Left lung (tissue), 10 donors: ENCODE measurements around the gene AFF1. TPM values are rescaled to one million over a fixed set of nuclear protein-coding genes. Genes with fewer than 3 reads are reported as not detected.

Experiments
- ATAC-seq: fragments of 200-7000 bp; cut with Tn5 transposase; one replicate; pipeline ENCODE4 v1.9.1; 2020; ENCODE audit warnings: moderate library complexity
- DNase-seq, 4 donors: peaks; one replicate each; pipeline ENCODE4 v3.0.0-alpha.2; 2013 to 2020
- H3K27ac ChIP-seq, 2 donors: fragments of 200-600 bp; sonication (generic) in 1 of 2; one replicate each; pipeline versions ENCODE4 v1.5.0 to v1.8.0; 2020 to 2021
- H3K27me3 ChIP-seq, 2 donors: fragments of 200-600 bp; sonication (generic) in 1 of 2; one replicate each; pipeline versions ENCODE4 v1.5.0 to v1.8.0; 2020 to 2021
- H3K36me3 ChIP-seq, 2 donors: fragments of 200-600 bp; sonication (generic) in 1 of 2; one replicate each; pipeline versions ENCODE4 v1.5.0 to v1.8.0; 2020 to 2021
- H3K4me1 ChIP-seq, 2 donors: fragments of 200-600 bp; one replicate each; pipeline ENCODE4 v1.8.0; 2021
- H3K4me3 ChIP-seq, 2 donors: fragments of 200-600 bp; sonication (generic) in 1 of 2; one replicate each; pipeline versions ENCODE4 v1.5.0 to v1.8.0; 2020 to 2021; ENCODE audit warnings: mild to moderate bottlenecking in 1 of 2
- H3K9me3 ChIP-seq, 2 donors: fragments of 200-600 bp; sonication (generic) in 1 of 2; one replicate each; pipeline versions ENCODE4 v1.5.0 to v1.8.0; 2020 to 2021
- CTCF ChIP-seq, 2 donors: fragments of 200-600 bp; sonication (generic) in 1 of 2; IDR thresholded peaks; one replicate each; pipeline versions ENCODE4 v1.5.0 to v1.8.0; 2021; ENCODE audit warnings: antibody characterized with exemption in 2 of 2
- intact Hi-C, 2 donors: fragments of 100-400 bp; cut with DNase I; formaldehyde crosslinking; loops; one replicate each; pipeline versions ENCODE4 v1.11.2 to v1.14.2; 2022
- polyA plus RNA-seq, 6 donors: library from polyadenylated mRNA; unstranded; fragments of 120-200 nt; gene quantifications; one replicate each; pipeline ENCODE4 v1.2.1, GENCODE V29; 2013; ENCODE audit not compliant: insufficient read length in 6 of 6
- total RNA-seq, 2 donors: library from RNA; stranded (reverse); fragmentation: NEBNext Ultra II Directional; extraction: Animal tissue kit (Norgen Biotek cat#: 25700); gene quantifications; one replicate each; pipeline ENCODE4 v1.2.1, GENCODE V29; 2021
- donor health status: DM: no; HTN: yes; CAD: no.
- donor health status: DM: no; HTN: no; CAD: no.

AFF1 gene
- total and polyA plus RNA-seq, 8 donors: 40.8 to 86.0 (median 48.1) TPM

- Histone ChIP-seq H3K4me1 (no peaks in the 10 kb centered on the region), H3K36me3 (no peaks in the 10 kb centered on the region), H3K27ac (no peak overlapping the region), H3K27me3 (no peaks in the 10 kb centered on the region), H3K9me3 (no peaks in the 10 kb centered on the region), H3K4me3 (no peak overlapping the region)
- TF ChIP-seq CTCF (IDR thresholded peaks at IDR 0.05): no peak
- no peak for DNase-seq
- no peak for ATAC-seq
- intact Hi-C loops: loop anchor here in 1 of 2 donors (5.0 to 10.0 kb wide), 2 partner anchors 52 to 84 kb away; no protein-coding TSS in a partner anchor
Observed at GRCh38 chr4:87153078-87153870, 218.5 kb downstream of the AFF1 start.

- Histone ChIP-seq H3K9me3 (no peaks in the 10 kb centered on the region), H3K36me3 (peaks cover 0 to 48% of the 10 kb centered on the region in 2 donors), H3K27ac (no peak overlapping the region), H3K4me3 (no peak overlapping the region), H3K27me3 (no peaks in the 10 kb centered on the region), H3K4me1 (no peaks in the 10 kb centered on the region)
- intact Hi-C loops: no loop called here
- no peak for DNase-seq
- TF ChIP-seq CTCF (IDR thresholded peaks at IDR 0.05): no peak
- ATAC-seq: no peak
Observed at GRCh38 chr4:87165892-87166291, 231.1 kb downstream of the AFF1 start.

- Histone ChIP-seq H3K9me3 (no peaks in the 10 kb centered on the region), H3K4me1 (no peaks in the 10 kb centered on the region), H3K27ac (no peak overlapping the region), H3K27me3 (no peaks in the 10 kb centered on the region), H3K36me3 (peaks cover 0 to 48% of the 10 kb centered on the region in 2 donors), H3K4me3 (no peak overlapping the region)
- DNase-seq (no peak), ATAC-seq (no peak)
- intact Hi-C loops: no loop called here
- TF ChIP-seq CTCF (IDR thresholded peaks at IDR 0.05): no peak
Observed at GRCh38 chr4:87166296-87166854, 231.6 kb downstream of the AFF1 start.

GRCh38 chr4:87171944-87172343, 237.1 kb downstream of the AFF1 start:
- TF ChIP-seq CTCF (IDR thresholded peaks at IDR 0.05): no peak
- H3K9me3 ChIP-seq: no peaks in the 10 kb centered on the region
- H3K27ac ChIP-seq: no peak overlapping the region
- no peaks in the 10 kb centered on the region for H3K4me1 ChIP-seq
- ATAC-seq: no peak
- H3K4me3 ChIP-seq: no peak overlapping the region
- DNase-seq: no peak
- H3K36me3 ChIP-seq: peaks cover 0 to 29% of the 10 kb centered on the region in 2 donors
- intact Hi-C loops: no loop called here
- no peaks in the 10 kb centered on the region for H3K27me3 ChIP-seq

GRCh38 chr4:87174672-87175071, 239.9 kb downstream of the AFF1 start:
- Histone ChIP-seq H3K27me3 (no peaks in the 10 kb centered on the region), H3K27ac (no peak overlapping the region), H3K4me1 (no peaks in the 10 kb centered on the region), H3K36me3 (peaks cover 0 to 6% of the 10 kb centered on the region in 2 donors), H3K9me3 (no peaks in the 10 kb centered on the region), H3K4me3 (no peak overlapping the region)
- intact Hi-C loops: no loop called here
- TF ChIP-seq CTCF (IDR thresholded peaks at IDR 0.05): no peak
- DNase-seq: no peak
- ATAC-seq: no peak
